MCF 10A (cell line): ENCODE measurements around the gene BAG5. TPM values are rescaled to one million over a fixed set of nuclear protein-coding genes. Genes with fewer than 3 reads are reported as not detected.

Source experiments
- BruUV-seq: library from RNA; stranded (reverse); fragments of 400-500 nt; replicated peaks from 2 replicates; lab custom pipeline; 2021; lab: Mats Ljungman, UMichigan
- CTCF ChIA-PET: fragments of 300-600 bp; sonication (Branson Sonifier 250); formaldehyde crosslinking; extraction: SDS; loops from one replicate; lab custom pipeline; 2021; ENCODE audit warnings: antibody characterized with exemption, inconsistent platforms; lab: Yijun Ruan, JAX
- POLR2A ChIA-PET: fragments of 300-600, 350-650 bp; sonication (Branson Sonifier 250); formaldehyde crosslinking; extraction: SDS; loops from one replicate; lab custom pipeline; 2020; ENCODE audit warnings: antibody characterized with exemption, inconsistent platforms; lab: Yijun Ruan, JAX
- DNase-seq: peaks from one replicate; pipeline ENCODE4 v3.0.0-alpha.2; 2018; ENCODE audit not compliant: unreplicated experiment
- H3K27ac Mint-ChIP-seq: one replicate; pipeline ENCODE4 v1.8.0; 2022; ENCODE audit warnings: mild to moderate bottlenecking, low read depth, mixed read lengths; ENCODE audit not compliant: unreplicated experiment
- H3K27me3 Mint-ChIP-seq: one replicate; pipeline ENCODE4 v1.8.0; 2022; ENCODE audit warnings: mixed read lengths; ENCODE audit not compliant: insufficient read depth, unreplicated experiment
- H3K36me3 Mint-ChIP-seq: one replicate; pipeline ENCODE4 v1.8.0; 2022; ENCODE audit warnings: mild to moderate bottlenecking, moderate library complexity, mixed read lengths; ENCODE audit not compliant: insufficient read depth, unreplicated experiment
- H3K4me1 Mint-ChIP-seq: one replicate; pipeline ENCODE4 v1.8.0; 2022; ENCODE audit warnings: mixed read lengths; ENCODE audit not compliant: insufficient read depth, unreplicated experiment
- H3K4me3 Mint-ChIP-seq: one replicate; pipeline ENCODE4 v1.8.0; 2022; ENCODE audit warnings: mild to moderate bottlenecking, moderate library complexity, mixed read lengths; ENCODE audit not compliant: unreplicated experiment
- H3K9me3 Mint-ChIP-seq: one replicate; pipeline ENCODE4 v1.8.0; 2022; ENCODE audit warnings: mixed read lengths; ENCODE audit not compliant: unreplicated experiment
- intact Hi-C: fragments of 100-400 bp; cut with micrococcal nuclease; formaldehyde crosslinking; loops from 2 replicates; pipeline ENCODE4 v1.14.1; 2022
- total RNA-seq: library from RNA; stranded (reverse); gene quantifications from 2 replicates; pipeline ENCODE4 v1.2.3, GENCODE V29; 2022
- TF ChIP-seq, protein P1 (sequence below): fragments of 200-600 bp; IDR thresholded peaks from one replicate; pipeline ENCODE4 v1.8.0; 2022; ENCODE audit warnings: antibody characterized with exemption, mild to moderate bottlenecking; ENCODE audit not compliant: unreplicated experiment

The BAG5 gene
- total RNA-seq, 1 experiment from 2014 or later, result 30.9 TPM

GRCh38 chr14:103558071-103558882, 4.2 kb downstream of the BAG5 start:
- peaks cover 26% of the 10 kb centered on the region for H3K4me1 Mint-ChIP-seq
- H3K9me3 Mint-ChIP-seq, result no peaks in the 10 kb centered on the region
- no TSS peak for BruUV-seq
- peaks cover 58% of the 10 kb centered on the region for H3K36me3 Mint-ChIP-seq
- H3K4me3 Mint-ChIP-seq, result no peak overlapping the region
- no peaks in the 10 kb centered on the region for H3K27me3 Mint-ChIP-seq
- intact Hi-C loops, result no loop called here
- no peak for DNase-seq
- CTCF ChIA-PET, result interaction anchor here (0.9 to 1.5 kb wide), 3 partner anchors 9 to 39 kb away, joined by 3 to 4 read pairs (median 3); partner anchors contain the start of gene TRMT61A
- TF ChIP-seq, protein P1, sequence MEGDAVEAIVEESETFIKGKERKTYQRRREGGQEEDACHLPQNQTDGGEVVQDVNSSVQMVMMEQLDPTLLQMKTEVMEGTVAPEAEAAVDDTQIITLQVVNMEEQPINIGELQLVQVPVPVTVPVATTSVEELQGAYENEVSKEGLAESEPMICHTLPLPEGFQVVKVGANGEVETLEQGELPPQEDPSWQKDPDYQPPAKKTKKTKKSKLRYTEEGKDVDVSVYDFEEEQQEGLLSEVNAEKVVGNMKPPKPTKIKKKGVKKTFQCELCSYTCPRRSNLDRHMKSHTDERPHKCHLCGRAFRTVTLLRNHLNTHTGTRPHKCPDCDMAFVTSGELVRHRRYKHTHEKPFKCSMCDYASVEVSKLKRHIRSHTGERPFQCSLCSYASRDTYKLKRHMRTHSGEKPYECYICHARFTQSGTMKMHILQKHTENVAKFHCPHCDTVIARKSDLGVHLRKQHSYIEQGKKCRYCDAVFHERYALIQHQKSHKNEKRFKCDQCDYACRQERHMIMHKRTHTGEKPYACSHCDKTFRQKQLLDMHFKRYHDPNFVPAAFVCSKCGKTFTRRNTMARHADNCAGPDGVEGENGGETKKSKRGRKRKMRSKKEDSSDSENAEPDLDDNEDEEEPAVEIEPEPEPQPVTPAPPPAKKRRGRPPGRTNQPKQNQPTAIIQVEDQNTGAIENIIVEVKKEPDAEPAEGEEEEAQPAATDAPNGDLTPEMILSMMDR, result no peak
- POLR2A ChIA-PET, result interaction anchor here (0.6 to 4.0 kb wide), 4 partner anchors 18 to 598 kb away, joined by 4 to 19 read pairs (median 8); partner anchors contain the start of gene TRMT61A
- peak overlapping the region; percentile 16 for H3K27ac Mint-ChIP-seq

- no TSS peak for BruUV-seq
- intact Hi-C loops, result no loop called here
- TF ChIP-seq, protein P1, result no peak
- ChIA-PET POLR2A (interaction anchor here (0.9 to 4.0 kb wide), 5 partner anchors 17 to 160 kb away, joined by 3 to 19 read pairs (median 6); partner anchors contain the start of gene TRMT61A), CTCF (interaction anchor here (0.6 to 1.5 kb wide), 7 partner anchors 10 to 217 kb away, joined by 3 to 6 read pairs (median 3); partner anchors contain the start of gene TRMT61A)
- DNase-seq, result no peak
- H3K27ac Mint-ChIP-seq, result no peak overlapping the region
- no peak overlapping the region for H3K4me3 Mint-ChIP-seq
- H3K36me3 Mint-ChIP-seq, result peaks cover 62% of the 10 kb centered on the region
- no peaks in the 10 kb centered on the region for H3K9me3 Mint-ChIP-seq
- H3K4me1 Mint-ChIP-seq, result peaks cover 35% of the 10 kb centered on the region
- no peaks in the 10 kb centered on the region for H3K27me3 Mint-ChIP-seq
Observed at GRCh38 chr14:103556946-103557758, 5.3 kb downstream of the BAG5 start.

DNA sequence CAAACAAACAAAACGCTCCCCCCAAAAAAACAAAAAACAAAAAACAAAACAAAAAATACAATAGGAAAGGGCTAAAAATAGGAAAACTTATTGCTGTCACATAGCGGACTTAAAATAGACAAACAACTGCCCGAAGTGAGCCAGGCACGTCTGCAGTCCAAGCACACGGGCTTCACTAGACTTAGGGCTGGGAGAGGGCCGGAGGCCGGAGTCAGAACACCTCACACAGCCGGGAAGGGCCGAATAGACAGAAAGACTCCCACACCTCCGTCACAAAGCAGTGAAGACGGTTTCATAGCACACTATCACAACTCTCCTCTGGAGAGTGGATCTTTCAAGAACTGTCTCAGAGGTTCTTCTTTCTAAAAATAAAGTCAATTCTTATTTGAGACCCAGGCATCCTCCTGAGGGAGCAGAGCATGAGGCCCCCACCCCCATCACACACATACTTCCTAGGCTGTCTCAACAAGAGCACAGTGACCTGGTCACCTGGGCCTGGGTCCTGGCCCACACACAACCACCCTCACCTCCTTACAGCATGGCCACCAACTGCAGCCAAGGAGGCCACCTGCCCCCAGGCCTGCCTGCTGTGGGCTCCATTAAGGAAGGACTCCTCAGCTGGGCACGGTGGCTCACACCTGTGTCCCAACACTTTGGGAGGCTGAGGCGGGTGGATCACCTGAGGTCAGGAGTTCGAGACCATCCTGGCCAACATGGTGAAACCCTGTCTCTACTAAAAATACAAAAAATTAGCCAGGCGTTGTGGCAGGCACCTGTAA, 6.7 kb downstream of the BAG5 start:
- peaks cover 34% of the 10 kb centered on the region for H3K4me1 Mint-ChIP-seq
- BruUV-seq, result no TSS peak
- CTCF ChIA-PET, result interaction anchor here (0.6 to 10.7 kb wide), 2 partner anchors 8 to 37 kb away, joined by 3 to 126 read pairs; no protein-coding TSS in a partner anchor
- no peaks in the 10 kb centered on the region for H3K9me3 Mint-ChIP-seq
- peaks cover 51% of the 10 kb centered on the region for H3K36me3 Mint-ChIP-seq
- intact Hi-C loops, result no loop called here
- TF ChIP-seq, protein P1, result no peak
- no peaks in the 10 kb centered on the region for H3K27me3 Mint-ChIP-seq
- DNase-seq, result no peak
- POLR2A ChIA-PET, result interaction anchor here (0.6 to 2.4 kb wide), 3 partner anchors 15 to 37 kb away, joined by 4 to 10 read pairs (median 6); no protein-coding TSS in a partner anchor
- no peak overlapping the region for H3K27ac Mint-ChIP-seq
- H3K4me3 Mint-ChIP-seq, result no peak overlapping the region
